Body of pancreas (tissue), 4 donors: ENCODE measurements around the gene ARHGAP26.

Experiments
- CTCF ChIP-seq, 7 experiments: fragments of 450-650 bp in 4 of 7; fragments of 200-600 bp in 3 of 7; sonication (generic) in 3 of 7; IDR thresholded peaks; one replicate each; pipeline ENCODE4 v1.5.1; 2016 to 2019; ENCODE audit warnings: antibody characterized with exemption in 7 of 7
- POLR2A ChIP-seq, 3 donors: fragments of 450-650 bp; IDR thresholded peaks; one replicate each; pipeline ENCODE4 v1.6.1; 2016; ENCODE audit warnings: antibody characterized with exemption in 3 of 3, mild to moderate bottlenecking in 2 of 3

GRCh38 chr5:143147902-143148301, 377.7 kb downstream of the ARHGAP26 start:
- TF ChIP-seq CTCF (IDR thresholded peaks at IDR 0.05): no peak
- TF ChIP-seq POLR2A (IDR thresholded peaks at IDR 0.05): no peak
